Mesothelial cell of epicardium (in vitro differentiated cells): ENCODE results near the gene ATP1B4. TPM values are rescaled to one million over a fixed set of nuclear protein-coding genes. Genes with fewer than 3 reads are reported as not detected.

ENCODE experiments used
- DNase-seq, 2 experiments: peaks; one replicate each; pipeline ENCODE4 v3.0.0; 2021; ENCODE audit warnings: low spot score in 2 of 2; ENCODE audit not compliant: unreplicated experiment in 2 of 2
- H3K27ac Mint-ChIP-seq: 2 replicates; pipeline ENCODE4 v1.8.0; 2021; ENCODE audit warnings: mixed read lengths
- H3K27me3 Mint-ChIP-seq: 2 replicates; pipeline ENCODE4 v1.8.0; 2021; ENCODE audit warnings: low read depth, mixed read lengths
- H3K36me3 Mint-ChIP-seq: 2 replicates; pipeline ENCODE4 v1.8.0; 2021; ENCODE audit warnings: mixed read lengths
- H3K4me1 Mint-ChIP-seq: 2 replicates; pipeline ENCODE4 v1.8.0; 2021; ENCODE audit warnings: mixed read lengths
- H3K4me3 Mint-ChIP-seq: 2 replicates; pipeline ENCODE4 v1.8.0; 2021; ENCODE audit warnings: mild to moderate bottlenecking, moderate library complexity, mixed read lengths
- H3K9me3 Mint-ChIP-seq: 2 replicates; pipeline ENCODE4 v1.8.0; 2021; ENCODE audit warnings: mixed read lengths
- total RNA-seq: library from RNA; stranded (reverse); gene quantifications from 3 replicates; pipeline ENCODE4 v1.2.1, GENCODE V29; 2021
- TF ChIP-seq, protein P1 (sequence below): fragments of 200-600 bp; sonication (generic); IDR thresholded peaks from one replicate; pipeline ENCODE4 v1.5.0; 2021; ENCODE audit warnings: antibody characterized with exemption; ENCODE audit not compliant: unreplicated experiment

Gene ATP1B4
- total RNA-seq, 1 donor from 2014 or later = not detected

DNA sequence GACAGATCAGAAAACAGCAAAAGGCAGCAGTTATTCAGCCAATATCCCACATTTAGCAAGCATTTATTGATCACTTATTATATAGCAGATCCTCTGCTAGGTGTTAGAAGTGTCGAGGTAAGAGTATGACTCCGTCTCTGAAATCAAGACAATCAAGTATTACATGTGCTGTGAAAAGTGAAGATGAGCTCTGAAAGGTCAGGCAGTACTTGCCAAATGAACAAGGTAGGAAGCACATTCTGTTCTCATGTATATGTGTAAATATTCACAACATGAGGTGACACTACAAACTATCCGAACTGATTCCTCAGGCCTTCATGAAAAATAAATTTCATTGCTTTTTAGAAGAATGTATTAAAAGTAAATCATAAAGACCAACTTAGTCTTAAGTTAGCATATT lies 15.3 kb downstream of the ATP1B4 start:
- no peak overlapping the region for H3K4me3 Mint-ChIP-seq
- no peaks in the 10 kb centered on the region for H3K36me3 Mint-ChIP-seq
- H3K4me1 Mint-ChIP-seq = no peaks in the 10 kb centered on the region
- peaks cover 20% of the 10 kb centered on the region for H3K9me3 Mint-ChIP-seq
- DNase-seq = no peak
- H3K27ac Mint-ChIP-seq = no peak overlapping the region
- TF ChIP-seq, protein P1, sequence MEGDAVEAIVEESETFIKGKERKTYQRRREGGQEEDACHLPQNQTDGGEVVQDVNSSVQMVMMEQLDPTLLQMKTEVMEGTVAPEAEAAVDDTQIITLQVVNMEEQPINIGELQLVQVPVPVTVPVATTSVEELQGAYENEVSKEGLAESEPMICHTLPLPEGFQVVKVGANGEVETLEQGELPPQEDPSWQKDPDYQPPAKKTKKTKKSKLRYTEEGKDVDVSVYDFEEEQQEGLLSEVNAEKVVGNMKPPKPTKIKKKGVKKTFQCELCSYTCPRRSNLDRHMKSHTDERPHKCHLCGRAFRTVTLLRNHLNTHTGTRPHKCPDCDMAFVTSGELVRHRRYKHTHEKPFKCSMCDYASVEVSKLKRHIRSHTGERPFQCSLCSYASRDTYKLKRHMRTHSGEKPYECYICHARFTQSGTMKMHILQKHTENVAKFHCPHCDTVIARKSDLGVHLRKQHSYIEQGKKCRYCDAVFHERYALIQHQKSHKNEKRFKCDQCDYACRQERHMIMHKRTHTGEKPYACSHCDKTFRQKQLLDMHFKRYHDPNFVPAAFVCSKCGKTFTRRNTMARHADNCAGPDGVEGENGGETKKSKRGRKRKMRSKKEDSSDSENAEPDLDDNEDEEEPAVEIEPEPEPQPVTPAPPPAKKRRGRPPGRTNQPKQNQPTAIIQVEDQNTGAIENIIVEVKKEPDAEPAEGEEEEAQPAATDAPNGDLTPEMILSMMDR = no peak
- peaks cover 7% of the 10 kb centered on the region for H3K27me3 Mint-ChIP-seq

DNA sequence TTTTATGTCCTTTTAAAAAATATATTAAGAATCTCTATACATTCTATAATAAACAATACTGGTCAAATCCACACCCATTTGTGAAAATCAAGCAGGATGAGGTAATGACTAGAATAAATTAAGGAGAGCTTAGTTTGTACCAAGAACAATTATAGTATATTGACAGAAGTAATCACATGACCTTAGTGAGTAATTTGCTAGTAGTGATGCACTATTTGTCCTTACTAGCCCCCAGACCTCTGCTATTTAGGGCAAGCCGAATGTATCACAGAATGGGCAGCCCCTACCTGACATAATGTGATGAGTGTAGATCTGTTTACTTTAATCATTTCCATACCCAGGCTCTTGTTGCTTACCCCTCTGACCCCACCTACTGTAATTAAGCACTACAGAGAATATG lies 15.8 kb downstream of the ATP1B4 start:
- TF ChIP-seq, protein P1 = no peak
- Mint-ChIP-seq H3K36me3 (no peaks in the 10 kb centered on the region), H3K27ac (no peak overlapping the region), H3K4me3 (no peak overlapping the region), H3K27me3 (peaks cover 7% of the 10 kb centered on the region), H3K4me1 (no peaks in the 10 kb centered on the region), H3K9me3 (peaks cover 20% of the 10 kb centered on the region)
- DNase-seq = no peak

DNA sequence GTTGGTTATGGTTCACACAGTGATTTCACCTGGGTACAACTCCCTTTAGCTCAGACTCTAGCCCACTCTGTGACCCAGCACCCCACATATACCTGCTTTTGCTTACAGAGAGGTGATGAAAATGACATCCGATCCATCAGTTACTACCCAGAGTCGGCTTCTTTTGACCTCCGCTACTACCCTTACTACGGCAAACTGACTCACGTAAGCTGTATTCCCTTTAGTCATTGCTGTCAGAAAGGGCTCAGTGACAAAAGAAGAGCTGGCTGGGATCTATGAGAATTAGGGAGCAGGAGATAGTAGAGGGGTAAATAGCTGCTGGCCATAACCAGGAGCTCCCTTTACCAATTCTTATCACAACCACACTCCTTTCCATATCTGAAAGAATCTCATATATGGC lies 16.7 kb downstream of the ATP1B4 start:
- Mint-ChIP-seq H3K27ac (no peak overlapping the region), H3K36me3 (no peaks in the 10 kb centered on the region), H3K9me3 (peaks cover 18% of the 10 kb centered on the region), H3K4me1 (no peaks in the 10 kb centered on the region), H3K4me3 (no peak overlapping the region), H3K27me3 (peaks cover 7% of the 10 kb centered on the region)
- TF ChIP-seq, protein P1 = no peak
- no peak for DNase-seq

DNA sequence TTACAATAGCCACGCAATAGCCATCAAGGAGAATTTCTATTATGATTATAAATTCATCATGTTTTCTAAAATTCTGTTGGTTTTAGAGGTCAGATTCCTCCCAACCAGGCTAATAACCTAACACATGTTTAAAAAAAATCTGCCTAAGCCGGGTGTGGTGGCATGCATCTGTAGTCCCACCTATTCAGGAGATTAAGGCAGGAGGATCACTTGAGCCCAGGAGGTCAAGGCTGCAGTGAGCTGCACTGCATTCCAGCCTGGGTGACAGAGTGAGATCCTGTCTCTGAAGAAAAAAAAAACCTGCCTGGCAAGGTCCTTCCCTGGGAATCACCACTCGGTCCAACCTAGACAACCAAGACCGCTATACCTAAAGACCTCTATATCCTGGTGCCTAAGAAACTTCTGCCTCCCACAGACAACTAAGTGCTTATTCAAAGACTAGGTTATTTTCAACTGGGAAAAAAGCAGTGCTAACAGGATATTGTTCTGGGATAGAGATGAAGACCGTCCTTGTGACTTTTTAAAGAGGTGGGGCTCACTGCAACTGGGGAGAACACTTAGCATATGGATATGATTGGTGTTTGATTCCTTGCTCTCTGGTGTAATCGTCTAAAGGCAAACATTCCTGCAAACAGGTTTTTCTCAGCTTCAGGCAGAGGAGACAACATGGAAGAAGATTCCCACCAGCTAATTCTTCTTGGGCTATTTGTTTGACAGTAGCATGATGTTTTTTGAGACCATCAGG lies 18.2 kb downstream of the ATP1B4 start:
- peaks cover 7% of the 10 kb centered on the region for H3K27me3 Mint-ChIP-seq
- DNase-seq = no peak
- TF ChIP-seq, protein P1 = no peak
- no peak overlapping the region for H3K27ac Mint-ChIP-seq
- H3K4me3 Mint-ChIP-seq = no peak overlapping the region
- H3K4me1 Mint-ChIP-seq = no peaks in the 10 kb centered on the region
- peaks cover 23% of the 10 kb centered on the region for H3K9me3 Mint-ChIP-seq
- H3K36me3 Mint-ChIP-seq = no peaks in the 10 kb centered on the region

DNA sequence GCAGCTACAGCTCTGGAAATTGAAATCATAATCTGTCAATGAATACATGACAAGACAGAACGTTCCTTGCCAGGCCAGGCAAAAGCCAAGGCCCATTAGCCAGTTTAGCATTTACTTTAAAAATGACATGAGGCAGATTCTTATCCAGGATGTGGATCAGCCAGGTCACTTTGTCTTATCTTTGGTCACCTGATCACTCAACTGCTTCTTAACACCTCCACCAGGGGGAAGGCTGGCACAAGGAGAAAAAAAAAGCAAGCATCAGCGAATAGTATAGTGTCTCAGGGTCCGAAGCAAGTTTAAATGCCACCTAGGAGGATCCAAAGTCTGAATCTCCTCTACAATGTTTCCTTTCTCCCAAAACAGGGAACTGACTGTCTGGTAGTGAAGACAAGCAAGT lies 18.8 kb downstream of the ATP1B4 start:
- DNase-seq = no peak
- peaks cover 7% of the 10 kb centered on the region for H3K27me3 Mint-ChIP-seq
- TF ChIP-seq, protein P1 = no peak
- H3K4me3 Mint-ChIP-seq = no peak overlapping the region
- H3K27ac Mint-ChIP-seq = no peak overlapping the region
- H3K9me3 Mint-ChIP-seq = peaks cover 23% of the 10 kb centered on the region
- H3K36me3 Mint-ChIP-seq = no peaks in the 10 kb centered on the region
- no peaks in the 10 kb centered on the region for H3K4me1 Mint-ChIP-seq
